HepG2 (cell line): ENCODE data around the gene SLC6A8. TPM values are rescaled to one million over a fixed set of nuclear protein-coding genes. Genes with fewer than 3 reads are reported as not detected.

Experiments
- CBX2 ChIP-seq, 2 experiments: fragments of 200-600 bp in 1 of 2; sonication (generic); formaldehyde crosslinking in 1 of 2; IDR thresholded peaks; 2 replicates each; pipeline versions ENCODE4 v1.7.0 to v1.8.1; 2018 to 2022; ENCODE audit warnings: low read depth in 2 of 2, low read length in 1 of 2, mild to moderate bottlenecking in 1 of 2, missing genetic modification reagents in 1 of 2
- CREM ChIP-seq, 2 experiments: sonication (generic) in 1 of 2; formaldehyde crosslinking in 1 of 2; IDR thresholded peaks; 2 replicates each; pipeline versions ENCODE4 v1.4.0 to v1.6.1; 2016 to 2020; ENCODE audit warnings: antibody characterized with exemption in 1 of 2, mild to moderate bottlenecking in 1 of 2, missing genetic modification reagents in 1 of 2
- E2F2 ChIP-seq: sonication (generic); formaldehyde crosslinking; IDR thresholded peaks from 2 replicates; pipeline ENCODE4 v1.4.0; 2020; ENCODE audit warnings: missing genetic modification reagents, borderline replicate concordance
- EED ChIP-seq: sonication (generic); formaldehyde crosslinking; IDR thresholded peaks from 2 replicates; pipeline ENCODE4 v1.5.0; 2020; ENCODE audit warnings: mild to moderate bottlenecking, missing genetic modification reagents
- FUBP1 ChIP-seq: sonication (generic); formaldehyde crosslinking; IDR thresholded peaks from 2 replicates; pipeline ENCODE4 v1.5.1; 2020; ENCODE audit warnings: missing genetic modification reagents, mild to moderate bottlenecking, borderline replicate concordance
- GATAD2A ChIP-seq: IDR thresholded peaks from 2 replicates; pipeline ENCODE4 v1.6.1; 2016
- GPN1 ChIP-seq: sonication (generic); formaldehyde crosslinking; IDR thresholded peaks from 2 replicates; pipeline ENCODE4 v1.5.1; 2020; ENCODE audit warnings: missing genetic modification reagents, borderline replicate concordance
- HIC2 ChIP-seq: sonication (generic); formaldehyde crosslinking; IDR thresholded peaks from 2 replicates; pipeline ENCODE4 v1.9.0; 2022; ENCODE audit warnings: low read depth, missing genetic modification reagents
- HNF4G ChIP-seq, 2 experiments: sonication (generic) in 1 of 2; formaldehyde crosslinking in 1 of 2; IDR thresholded peaks; 2 replicates each; pipeline versions ENCODE4 v1.4.0 to v1.6.1; 2011 to 2020; ENCODE audit warnings: borderline replicate concordance in 2 of 2, low read depth in 2 of 2, mild to moderate bottlenecking in 2 of 2, low read length in 1 of 2, missing genetic modification reagents in 1 of 2, moderate library complexity in 1 of 2
- KDM1A ChIP-seq: IDR thresholded peaks from 2 replicates; pipeline ENCODE4 v1.6.1; 2016; ENCODE audit warnings: missing compliant biosample characterization
- MIXL1 ChIP-seq: IDR thresholded peaks from 2 replicates; pipeline ENCODE4 v1.6.1; 2016
- POLR2G ChIP-seq: fragments of 200-400 bp; formaldehyde crosslinking; IDR thresholded peaks from 2 replicates; pipeline ENCODE4 v1.6.1; 2018; ENCODE audit warnings: mild to moderate bottlenecking, low read depth, low read length, moderate library complexity
- RCOR2 ChIP-seq: IDR thresholded peaks from 2 replicates; pipeline ENCODE4 v1.6.1; 2016; ENCODE audit warnings: missing biosample characterization, missing genetic modification reagents
- SIX4 ChIP-seq: sonication (generic); formaldehyde crosslinking; IDR thresholded peaks from 2 replicates; pipeline ENCODE4 v1.4.0; 2020; ENCODE audit warnings: missing genetic modification reagents
- SMAD9 ChIP-seq: sonication (generic); formaldehyde crosslinking; IDR thresholded peaks from 2 replicates; pipeline ENCODE4 v1.5.1; 2020; ENCODE audit warnings: mild to moderate bottlenecking, missing genetic modification reagents
- SP5 ChIP-seq: IDR thresholded peaks from 2 replicates; pipeline ENCODE4 v1.6.1; 2016; ENCODE audit warnings: low read depth, borderline replicate concordance
- SYNCRIP ChIP-seq: fragments of 200-400 bp; formaldehyde crosslinking; IDR thresholded peaks from 2 replicates; pipeline ENCODE4 v1.6.1; 2018; ENCODE audit warnings: mild to moderate bottlenecking, low read depth, low read length; ENCODE audit not compliant: insufficient read depth
- ZBTB2 ChIP-seq: sonication (generic); formaldehyde crosslinking; IDR thresholded peaks from 2 replicates; pipeline ENCODE4 v1.8.0; 2022; ENCODE audit warnings: low read depth, missing genetic modification reagents
- ZNF225 ChIP-seq: sonication (generic); formaldehyde crosslinking; IDR thresholded peaks from 2 replicates; pipeline ENCODE4 v1.4.0; 2020; ENCODE audit warnings: mild to moderate bottlenecking, missing genetic modification reagents
- ZNF235 ChIP-seq: sonication (generic); formaldehyde crosslinking; IDR thresholded peaks from 2 replicates; pipeline ENCODE4 v1.8.1; 2023; ENCODE audit warnings: mild to moderate bottlenecking, missing genetic modification reagents, borderline replicate concordance
- ZNF30 ChIP-seq: sonication (generic); formaldehyde crosslinking; IDR thresholded peaks from 2 replicates; pipeline ENCODE4 v1.5.0; 2020; ENCODE audit warnings: mild to moderate bottlenecking, missing genetic modification reagents
- ZNF343 ChIP-seq: sonication (generic); formaldehyde crosslinking; IDR thresholded peaks from 2 replicates; pipeline ENCODE4 v1.4.0; 2020; ENCODE audit warnings: mild to moderate bottlenecking, missing genetic modification reagents
- ZNF562 ChIP-seq: sonication (generic); formaldehyde crosslinking; IDR thresholded peaks from 2 replicates; pipeline ENCODE4 v1.8.0; 2022; ENCODE audit warnings: missing genetic modification reagents, borderline replicate concordance
- ZNF576 ChIP-seq: sonication (generic); formaldehyde crosslinking; IDR thresholded peaks from 2 replicates; pipeline ENCODE4 v1.4.0; 2020; ENCODE audit warnings: mild to moderate bottlenecking, missing genetic modification reagents
- polyA plus RNA-seq, 8 experiments: library from polyadenylated mRNA; depleted of rRNA in 3 of 8; stranded (reverse) in 7 of 8; unstranded in 1 of 8; fragments of >200 nt; fragmentation: Illumina TruSeq in 4 of 8; extraction: Trizol in 4 of 8; gene quantifications; 2 replicates each; pipeline versions ENCODE4 v1.2.1 to v1.2.3, GENCODE V29; 2011 to 2016; ENCODE audit warnings: low read depth in 4 of 8, missing spikeins in 1 of 8, mixed read lengths in 1 of 8; ENCODE audit not compliant: insufficient read depth in 1 of 8
- total RNA-seq, 5 experiments: library from RNA; depleted of rRNA; stranded (reverse); fragments of >200 nt; fragmentation: Illumina TruSeq; extraction: Trizol; gene quantifications; 2 replicates each; pipeline ENCODE4 v1.2.3, GENCODE V29; 2016; ENCODE audit warnings: low read depth in 1 of 5

Gene SLC6A8
- total and polyA plus RNA-seq, 2 of the 13 experiments (the other 11 are each of a cell fraction or from before 2014, with no cell fraction given): 13.9 to 176 TPM

- TF ChIP-seq FUBP1: no peak
- no peak for TF ChIP-seq ZNF235 (CRISPR knock-in tag)
- peak; percentile 20; the same call in 1 of the 2 replicates for TF ChIP-seq HNF4G (IDR thresholded peaks at IDR 0.05; ENCODE audit: borderline replicate concordance, low read depth, low read length)
- TF ChIP-seq HNF4G (CRISPR knock-in tag; IDR thresholded peaks at IDR 0.05; ENCODE audit: borderline replicate concordance, low read depth): no peak
- TF ChIP-seq HIC2 (CRISPR knock-in tag): 0 out of 2 replicates have a peak, but pooled peaks have one; percentile 16
- TF ChIP-seq SMAD9: no peak
- no peak for TF ChIP-seq ZNF576 (CRISPR knock-in tag)
- peak; percentile 64; the same call in 1 of the 2 replicates for TF ChIP-seq SP5 (CRISPR knock-in tag)
- TF ChIP-seq ZNF562 (CRISPR knock-in tag): no peak
- no peak for TF ChIP-seq GPN1 (CRISPR knock-in tag)
- peak; percentile 63; the same call in 1 of the 2 replicates for TF ChIP-seq CREM (IDR thresholded peaks at IDR 0.05)
- no peak for TF ChIP-seq CREM (CRISPR knock-in tag; IDR thresholded peaks at IDR 0.05)
- no peak for TF ChIP-seq ZBTB2 (CRISPR knock-in tag)
- TF ChIP-seq GATAD2A (CRISPR knock-in tag): no peak
- no peak for TF ChIP-seq SYNCRIP
- TF ChIP-seq SIX4 (CRISPR knock-in tag): no peak
- no peak for TF ChIP-seq CBX2 (IDR thresholded peaks at IDR 0.05; ENCODE audit: low read depth, low read length)
- no peak for TF ChIP-seq CBX2 (CRISPR knock-in tag; IDR thresholded peaks at IDR 0.05; ENCODE audit: low read depth)
- TF ChIP-seq POLR2G: no peak
- no peak for TF ChIP-seq RCOR2 (CRISPR knock-in tag)
- TF ChIP-seq ZNF30 (CRISPR knock-in tag): no peak
- TF ChIP-seq KDM1A (CRISPR knock-in tag): no peak
- TF ChIP-seq MIXL1 (CRISPR knock-in tag): no peak
- TF ChIP-seq ZNF343 (CRISPR knock-in tag): no peak
- no peak for TF ChIP-seq EED (CRISPR knock-in tag)
- TF ChIP-seq E2F2 (CRISPR knock-in tag): no peak
- no peak for TF ChIP-seq ZNF225 (CRISPR knock-in tag)
These were observed 41.7 kb upstream of the SLC6A8 start (continued) for GRCh38 chrX:153645921-153646488.
